ENCODE measurements around the gene USP28. TPM values are rescaled to one million over a fixed set of nuclear protein-coding genes. Genes with fewer than 3 reads are reported as not detected.

USP28 gene
- polyA plus RNA-seq, 1 experiment, result 22.6 TPM

- CTCF ChIA-PET, result no interaction called here
These were observed 95.9 kb downstream of the USP28 start, which contains the start of gene CLDN25 for GRCh38 chr11:113779496-113779895. CLDN25 (plus strand) TSS chr11:113779796; CDS start chr11:113779796, 0 bp downstream.

GRCh38 chr11:113778111-113778910 is 97.1 kb downstream of the USP28 start:
- CTCF ChIA-PET, result interaction anchor here (0.8 kb wide), 1 partner anchor 29 kb away, joined by 3 read pairs; no protein-coding TSS in a partner anchor
- POLR2A ChIA-PET, result no interaction called here
- peak; percentile 13 for DNase-seq (ENCODE audit: low read depth)

More at GRCh38 chr11:113779496-113779895, 95.9 kb downstream of the USP28 start, which contains the start of gene CLDN25:
- no peak within 1 kb of the TSS for H3K4me3 ChIP-seq (ENCODE audit: low read depth, low read length)
- no peak for TF ChIP-seq CTCF (IDR thresholded peaks at IDR 0.05; ENCODE audit: insufficient read depth, low read depth, low read length)
- POLR2A ChIA-PET, result no interaction called here
- peaks cover 7% of the 10 kb centered on the region for H3K27me3 ChIP-seq (ENCODE audit: control insufficient read depth, insufficient read depth, low read length)
- no peak for DNase-seq (ENCODE audit: low read depth)
- no peaks in the 10 kb centered on the region for H3K36me3 ChIP-seq (ENCODE audit: control insufficient read depth, insufficient read depth, low read length)

GRCh38 chr11:113774174-113774503 is 101.2 kb downstream of the USP28 start:
- no peak for TF ChIP-seq CTCF (IDR thresholded peaks at IDR 0.05; ENCODE audit: insufficient read depth, low read depth, low read length)
- Histone ChIP-seq H3K27me3 (ENCODE audit: control insufficient read depth, insufficient read depth, low read length) (peaks cover 4% of the 10 kb centered on the region), H3K36me3 (ENCODE audit: control insufficient read depth, insufficient read depth, low read length) (no peaks in the 10 kb centered on the region; the same call in 1 of the 2 replicates), H3K4me3 (ENCODE audit: low read depth, low read length) (peak overlapping the region; percentile 80)
- no peak for DNase-seq (ENCODE audit: low read depth)
- ChIA-PET CTCF (interaction anchor here (0.6 to 1.6 kb wide), 5 partner anchors 8 to 43 kb away, joined by 3 to 8 read pairs (median 3); no protein-coding TSS in a partner anchor), POLR2A (interaction anchor here (0.6 kb wide), 1 partner anchor 84 kb away, joined by 3 read pairs; no protein-coding TSS in a partner anchor)

More at GRCh38 chr11:113778111-113778910, 97.1 kb downstream of the USP28 start:
- no peak for TF ChIP-seq CTCF (IDR thresholded peaks at IDR 0.05; ENCODE audit: insufficient read depth, low read depth, low read length)
- Histone ChIP-seq H3K4me3 (ENCODE audit: low read depth, low read length) (no peak overlapping the region), H3K27me3 (ENCODE audit: control insufficient read depth, insufficient read depth, low read length) (peaks cover 7% of the 10 kb centered on the region), H3K36me3 (ENCODE audit: control insufficient read depth, insufficient read depth, low read length) (no peaks in the 10 kb centered on the region)

GRCh38 chr11:113773416-113774173 is 101.8 kb downstream of the USP28 start, which contains the start of gene ZW10:
ZW10 (minus strand) TSS chr11:113773692; CDS start chr11:113773666, 26 bp downstream.
- Histone ChIP-seq H3K36me3 (ENCODE audit: control insufficient read depth, insufficient read depth, low read length) (no peaks in the 10 kb centered on the region; the same call in 1 of the 2 replicates), H3K4me3 (ENCODE audit: low read depth, low read length) (peak within 1 kb of the TSS; percentile 80), H3K27me3 (ENCODE audit: control insufficient read depth, insufficient read depth, low read length) (peaks cover 4% of the 10 kb centered on the region)
- POLR2A ChIA-PET, result interaction anchor here (0.6 kb wide), 1 partner anchor 84 kb away, joined by 3 read pairs; no protein-coding TSS in a partner anchor
- DNase-seq (ENCODE audit: low read depth), result peak; percentile 90
- CTCF ChIA-PET, result interaction anchor here (0.6 to 1.6 kb wide), 13 partner anchors 8 to 505 kb away, joined by 3 to 8 read pairs (median 3); no protein-coding TSS in a partner anchor
- peak; percentile 84 for TF ChIP-seq CTCF (IDR thresholded peaks at IDR 0.05; ENCODE audit: insufficient read depth, low read depth, low read length)

Data from BJ (cell line).